Measurements from ENCODE around the gene TSPEAR.
"Not testable (repeated sequence)": the region's sequence is repeated elsewhere in the genome, so short reads cannot be mapped to it uniquely, and the experiment has no call there.

TSPEAR gene

DNA sequence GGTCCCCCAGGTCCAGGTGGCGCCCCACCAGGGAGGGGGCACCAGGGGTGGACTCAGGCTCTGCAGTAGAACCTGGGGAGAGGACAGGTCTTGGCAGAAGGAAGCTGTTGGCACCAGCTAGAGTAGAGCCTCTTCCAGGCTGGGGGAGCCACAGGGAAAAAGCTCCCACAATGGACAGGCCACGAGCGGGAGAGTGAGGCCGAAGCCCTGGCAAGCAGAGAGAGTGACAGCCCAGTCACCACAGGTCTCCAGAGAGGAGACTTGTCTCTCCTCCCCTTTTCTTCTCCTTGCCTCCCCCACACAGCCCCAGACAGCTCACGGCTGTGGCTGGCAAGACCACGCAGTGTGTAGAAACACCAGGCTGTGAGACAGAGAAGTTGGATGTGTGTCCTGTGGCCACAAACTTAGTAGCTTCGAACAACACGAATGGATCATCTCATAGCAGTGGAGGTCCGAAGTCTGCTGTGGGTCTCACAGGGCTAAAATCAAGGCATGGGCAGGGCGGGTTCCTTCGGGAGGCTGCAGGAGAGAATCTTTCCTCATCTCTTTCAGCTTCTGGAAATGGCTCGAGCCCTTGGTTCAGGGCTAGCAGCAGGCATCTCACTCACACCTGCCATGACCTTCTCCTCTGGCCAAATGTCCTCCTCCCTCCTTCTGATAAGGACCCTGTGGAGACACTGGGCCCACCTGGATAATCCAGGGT lies 60.2 kb downstream of the TSPEAR start:
- TF ChIP-seq POLR2AphosphoS5 (IDR thresholded peaks at IDR 0.05; ENCODE audit: low read depth, low read length) (no peak), SPI1 (IDR thresholded peaks at IDR 0.05; ENCODE audit: low read depth, low read length) (no peak), POU2F2 (IDR thresholded peaks at IDR 0.05; ENCODE audit: low read depth, low read length) (no peak), PAX5 (IDR thresholded peaks at IDR 0.05; ENCODE audit: insufficient read depth, low read length, severe bottlenecking) (no peak), TAF1 (IDR thresholded peaks at IDR 0.05; ENCODE audit: low read depth, low read length) (no peak), POLR2A (IDR thresholded peaks at IDR 0.05; ENCODE audit: low read depth, low read length) (no peak)
- DNase-seq (ENCODE audit: insufficient read length, low spot score): no peak
- no peak for FAIRE-seq

DNA sequence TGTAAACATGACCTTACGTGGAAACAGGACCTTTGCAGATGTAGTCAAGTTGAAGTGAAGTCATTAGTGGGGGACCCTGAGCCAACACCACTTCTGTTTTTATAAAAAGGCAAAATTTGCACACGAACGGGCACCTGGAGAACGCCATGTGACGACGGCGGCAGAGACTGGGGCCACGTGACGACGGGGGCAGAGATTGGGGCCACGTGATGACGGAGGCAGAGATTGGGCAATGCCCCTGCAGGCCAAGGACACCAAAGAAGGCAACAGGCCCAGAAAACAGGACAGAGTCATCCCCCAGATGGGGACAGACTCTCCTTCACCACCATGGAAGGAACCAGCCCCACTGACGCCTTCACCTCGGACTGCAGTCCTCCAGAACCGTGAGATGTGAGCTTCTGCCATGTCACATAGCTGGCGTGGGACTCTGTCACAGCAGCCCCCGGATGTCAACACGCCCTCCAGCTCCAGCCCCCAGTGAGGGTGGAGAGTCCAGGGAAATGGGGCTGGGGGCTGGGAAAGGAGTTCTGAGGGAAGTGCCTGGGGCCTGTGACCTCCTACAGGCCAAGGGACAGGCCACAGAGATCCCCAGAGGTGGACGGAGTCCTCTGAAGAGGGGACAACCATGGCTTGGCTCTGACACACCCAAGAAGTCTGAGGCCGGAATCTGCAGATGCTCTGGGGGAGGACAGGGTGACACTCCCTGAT lies 61.0 kb downstream of the TSPEAR start:
- FAIRE-seq (no peak), DNase-seq (ENCODE audit: insufficient read length, low spot score) (no peak)
- no peak for TF ChIP-seq TAF1 (IDR thresholded peaks at IDR 0.05; ENCODE audit: low read depth, low read length)
- no peak for TF ChIP-seq POU2F2 (IDR thresholded peaks at IDR 0.05; ENCODE audit: low read depth, low read length)
- no peak for TF ChIP-seq PAX5 (IDR thresholded peaks at IDR 0.05; ENCODE audit: insufficient read depth, low read length, severe bottlenecking)

DNA sequence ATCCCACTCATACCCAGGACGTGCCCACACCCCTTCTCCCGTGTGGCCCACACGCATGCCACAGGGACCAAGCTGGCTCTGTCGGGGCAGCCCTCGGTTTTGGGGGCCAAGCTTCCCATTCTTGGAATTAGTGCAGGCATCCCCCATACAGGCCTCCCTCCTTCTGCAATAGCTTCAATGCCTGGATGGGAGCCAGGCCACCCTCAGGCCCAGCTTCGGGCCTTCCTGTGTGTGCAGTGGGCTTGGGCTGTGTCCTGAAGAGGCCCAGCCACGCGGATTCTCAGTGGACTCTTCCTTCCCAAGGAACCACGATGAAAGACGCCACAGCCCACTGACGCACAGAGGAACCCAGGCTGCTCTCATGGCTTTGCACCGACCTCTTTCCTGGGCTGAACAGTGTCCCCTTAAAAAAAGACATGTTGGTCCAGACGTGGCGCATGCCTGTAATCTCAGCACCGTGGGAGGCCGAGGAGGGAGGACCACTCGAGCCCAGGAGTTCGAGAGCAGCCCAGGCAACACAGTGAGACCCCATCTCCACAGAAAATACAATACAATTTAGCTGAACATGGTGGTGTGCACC lies 61.8 kb downstream of the TSPEAR start:
- FAIRE-seq: no peak
- no peak for DNase-seq (ENCODE audit: insufficient read length, low spot score)
- TF ChIP-seq SPI1 (IDR thresholded peaks at IDR 0.05; ENCODE audit: low read depth, low read length): no peak
- TF ChIP-seq TAF1 (IDR thresholded peaks at IDR 0.05; ENCODE audit: low read depth, low read length): no peak
- no peak for TF ChIP-seq POU2F2 (IDR thresholded peaks at IDR 0.05; ENCODE audit: low read depth, low read length)
- TF ChIP-seq POLR2A (IDR thresholded peaks at IDR 0.05; ENCODE audit: low read depth, low read length): no peak
- TF ChIP-seq PAX5 (IDR thresholded peaks at IDR 0.05; ENCODE audit: insufficient read depth, low read length, severe bottlenecking): no peak
- no peak for TF ChIP-seq POLR2AphosphoS5 (IDR thresholded peaks at IDR 0.05; ENCODE audit: low read depth, low read length)

DNA sequence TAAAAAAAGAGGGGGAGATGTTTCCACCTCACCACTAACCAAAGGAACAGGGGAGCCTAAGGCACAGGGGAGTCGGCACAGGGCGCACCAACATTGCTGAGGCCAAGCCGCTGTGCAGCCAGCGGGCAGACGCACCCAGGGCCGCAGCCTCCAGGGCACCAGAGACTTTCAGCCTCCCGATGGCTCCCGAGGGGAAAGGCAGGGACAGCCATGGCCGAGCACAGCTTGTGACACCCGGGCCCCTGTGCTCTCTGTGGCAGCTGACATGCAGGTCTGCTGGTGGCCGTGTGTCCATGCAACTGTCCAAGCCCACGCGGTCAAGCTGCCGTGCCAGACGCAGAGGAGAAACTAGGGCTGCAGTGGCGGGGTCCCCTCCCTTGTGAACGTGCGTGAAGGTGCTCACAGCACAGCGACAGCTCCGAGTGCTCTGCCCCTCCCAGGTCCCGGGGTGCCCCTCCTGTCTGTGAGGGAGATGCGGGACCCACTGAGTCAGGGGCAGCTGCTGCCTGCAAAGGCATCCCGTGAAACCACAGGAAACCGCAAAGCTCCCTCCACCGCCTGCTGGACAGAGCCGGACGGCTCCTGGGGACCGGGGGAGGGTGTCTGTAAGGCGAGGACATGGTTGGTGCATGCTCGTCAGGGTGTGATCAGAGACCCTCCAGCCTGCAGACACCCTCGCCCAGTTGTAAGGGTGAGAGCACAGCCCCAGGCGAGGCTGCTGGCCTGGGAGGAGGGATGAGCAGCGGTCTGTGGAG lies 62.6 kb downstream of the TSPEAR start:
- no peak for DNase-seq (ENCODE audit: insufficient read length, low spot score)
- no peak for TF ChIP-seq POU2F2 (IDR thresholded peaks at IDR 0.05; ENCODE audit: low read depth, low read length)
- no peak for TF ChIP-seq PAX5 (IDR thresholded peaks at IDR 0.05; ENCODE audit: insufficient read depth, low read length, severe bottlenecking)
- TF ChIP-seq TAF1 (IDR thresholded peaks at IDR 0.05; ENCODE audit: low read depth, low read length): no peak
- FAIRE-seq: no peak

DNA sequence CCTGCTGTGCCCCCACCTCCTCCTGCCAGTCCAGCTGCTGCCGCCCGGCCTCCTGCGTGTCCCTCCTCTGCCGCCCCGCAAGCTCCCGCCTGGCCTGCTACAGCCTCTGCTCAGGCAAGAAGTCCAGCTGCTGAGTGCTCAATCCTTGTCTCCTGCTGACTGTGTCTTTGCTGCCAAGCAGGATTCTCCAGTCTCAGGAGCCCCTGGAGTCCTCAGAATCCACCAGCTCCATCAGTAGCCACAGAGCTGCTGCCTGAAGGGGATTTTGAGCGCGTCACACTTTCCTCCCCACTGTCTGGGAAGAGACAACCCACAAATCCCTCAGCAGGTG lies 64.2 kb downstream of the TSPEAR start:
- TF ChIP-seq PAX5 (IDR thresholded peaks at IDR 0.05; ENCODE audit: insufficient read depth, low read length, severe bottlenecking) (no peak), POLR2AphosphoS5 (IDR thresholded peaks at IDR 0.05; ENCODE audit: low read depth, low read length) (no peak), POU2F2 (IDR thresholded peaks at IDR 0.05; ENCODE audit: low read depth, low read length) (no peak), POLR2A (IDR thresholded peaks at IDR 0.05; ENCODE audit: low read depth, low read length) (no peak), SPI1 (IDR thresholded peaks at IDR 0.05; ENCODE audit: low read depth, low read length) (no peak)

DNA sequence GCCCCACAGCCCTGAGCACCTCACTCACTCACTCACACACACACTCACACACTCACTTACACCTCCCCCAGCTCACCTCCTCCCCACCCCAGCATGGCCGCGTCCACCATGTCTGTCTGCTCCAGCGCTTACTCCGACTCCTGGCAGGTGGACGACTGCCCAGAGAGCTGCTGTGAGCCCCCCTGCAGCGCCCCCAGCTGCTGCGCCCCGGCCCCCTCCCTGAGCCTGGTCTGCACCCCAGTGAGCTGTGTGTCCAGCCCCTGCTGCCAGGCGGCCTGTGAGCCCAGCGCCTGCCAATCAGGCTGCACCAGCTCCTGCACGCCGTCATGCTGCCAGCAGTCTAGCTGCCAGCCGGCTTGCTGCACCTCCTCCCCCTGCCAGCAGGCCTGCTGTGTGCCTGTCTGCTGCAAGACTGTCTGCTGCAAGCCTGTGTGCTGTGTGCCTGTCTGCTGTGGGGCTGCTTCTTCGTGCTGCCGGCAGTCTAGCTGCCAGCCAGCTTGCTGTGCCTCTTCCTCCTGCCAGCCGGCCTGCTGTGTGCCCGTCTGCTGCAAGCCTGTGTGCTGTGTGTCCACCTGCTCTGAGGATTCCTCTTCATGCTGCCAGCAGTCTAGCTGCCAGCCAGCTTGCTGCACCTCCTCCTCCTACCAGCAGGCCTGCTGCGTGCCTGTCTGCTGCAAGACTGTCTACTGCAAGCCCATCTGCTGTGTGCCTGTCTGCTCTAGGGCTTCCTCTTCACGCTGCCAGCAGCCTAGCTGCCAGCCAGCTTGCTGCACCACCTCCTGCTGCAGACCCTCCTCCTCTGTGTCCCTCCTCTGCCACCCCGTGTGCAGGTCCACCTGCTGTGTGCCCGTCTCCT lies 64.8 kb downstream of the TSPEAR start, which contains the start of gene KRTAP10-11:
TSS of gene KRTAP10-11 (plus strand) at position 49 of the 856 bp plus-strand sequence. CDS start at position 94, 45 bp downstream.
- DNase-seq (ENCODE audit: insufficient read length, low spot score); FAIRE-seq: not testable (repeated sequence)

More for the DNA sequence above, 64.2 kb downstream of the TSPEAR start:
- DNase-seq (ENCODE audit: insufficient read length, low spot score): no peak
- no peak for FAIRE-seq

DNA sequence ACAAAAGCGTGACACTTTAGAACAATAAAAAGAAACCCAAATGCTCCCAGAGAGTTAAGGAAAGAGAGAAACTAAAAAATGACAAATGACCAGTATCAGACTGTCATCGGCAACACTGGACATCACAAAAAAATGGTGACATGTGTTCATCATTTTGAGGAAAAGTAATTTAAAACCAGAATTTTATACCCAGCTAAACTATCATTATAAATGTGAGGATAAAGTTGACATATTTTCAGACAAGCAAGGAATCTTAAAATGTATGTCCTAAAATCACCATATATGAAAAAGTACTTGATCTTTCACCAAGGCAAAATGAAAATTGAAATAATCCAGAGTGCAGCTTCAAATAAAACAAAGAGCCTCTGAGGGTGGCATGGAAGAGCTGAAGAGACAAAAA lies 66.5 kb downstream of the TSPEAR start:
- no peak for FAIRE-seq
- no peak for TF ChIP-seq POLR2AphosphoS5 (IDR thresholded peaks at IDR 0.05; ENCODE audit: low read depth, low read length)
- no peak for TF ChIP-seq TAF1 (IDR thresholded peaks at IDR 0.05; ENCODE audit: low read depth, low read length)
- no peak for TF ChIP-seq PAX5 (IDR thresholded peaks at IDR 0.05; ENCODE audit: insufficient read depth, low read length, severe bottlenecking)
- TF ChIP-seq SPI1 (IDR thresholded peaks at IDR 0.05; ENCODE audit: low read depth, low read length): no peak
- TF ChIP-seq POU2F2 (IDR thresholded peaks at IDR 0.05; ENCODE audit: low read depth, low read length): no peak
- no peak for TF ChIP-seq POLR2A (IDR thresholded peaks at IDR 0.05; ENCODE audit: low read depth, low read length)
- DNase-seq (ENCODE audit: insufficient read length, low spot score): no peak

DNA sequence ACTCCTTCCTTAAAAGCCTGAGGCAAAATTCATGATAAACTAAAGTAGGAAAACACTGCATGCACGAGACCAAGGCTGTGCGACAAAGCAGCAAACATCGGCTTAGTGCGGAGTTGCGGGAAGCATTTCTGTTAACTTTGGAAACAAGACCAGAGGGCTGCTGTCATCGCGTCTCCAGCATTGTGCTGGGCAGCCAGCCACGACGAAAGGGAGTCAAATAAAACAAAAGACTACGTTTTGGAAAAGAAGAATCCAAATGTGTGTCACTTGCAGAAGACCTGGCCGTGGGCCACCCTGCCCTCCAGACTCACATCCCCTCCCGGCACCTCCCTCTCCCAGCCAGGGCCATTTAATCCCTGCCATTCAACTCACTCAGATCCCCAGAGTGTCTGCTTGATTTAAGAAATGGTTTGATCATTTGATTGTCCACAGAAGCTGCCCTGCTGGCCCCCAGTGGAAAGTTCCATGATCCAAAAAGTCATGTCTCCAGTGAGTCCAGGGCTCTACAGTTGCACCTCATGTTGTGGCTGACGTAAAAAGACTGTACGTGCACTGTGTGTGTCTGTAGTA lies 67.5 kb downstream of the TSPEAR start:
- FAIRE-seq (no peak), DNase-seq (ENCODE audit: insufficient read length, low spot score) (no peak)
- TF ChIP-seq PAX5 (IDR thresholded peaks at IDR 0.05; ENCODE audit: insufficient read depth, low read length, severe bottlenecking) (no peak), POU2F2 (IDR thresholded peaks at IDR 0.05; ENCODE audit: low read depth, low read length) (no peak), POLR2AphosphoS5 (IDR thresholded peaks at IDR 0.05; ENCODE audit: low read depth, low read length) (no peak), POLR2A (IDR thresholded peaks at IDR 0.05; ENCODE audit: low read depth, low read length) (no peak), SPI1 (IDR thresholded peaks at IDR 0.05; ENCODE audit: low read depth, low read length) (no peak)

DNA sequence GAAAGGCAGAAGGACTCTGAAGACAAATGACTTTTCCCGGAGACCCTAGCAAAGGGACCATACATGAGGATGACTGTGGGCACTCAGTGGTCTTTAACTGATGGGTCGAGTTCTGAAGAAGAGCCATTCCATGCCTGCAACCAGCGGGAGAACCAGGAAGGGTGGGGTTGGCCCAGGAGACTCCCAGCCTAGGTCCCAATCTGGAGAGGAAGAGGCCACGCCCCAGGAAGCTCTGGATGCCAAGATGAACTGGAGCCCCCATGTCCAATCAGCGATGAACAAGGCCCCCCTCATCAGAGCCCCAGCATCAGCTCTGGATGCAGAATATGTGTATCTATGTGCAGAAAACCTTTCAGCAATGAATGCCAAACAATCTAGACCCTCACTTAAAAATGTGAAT lies 70.6 kb downstream of the TSPEAR start:
- no peak for FAIRE-seq

More for the DNA sequence above, 70.6 kb downstream of the TSPEAR start:
- DNase-seq (ENCODE audit: insufficient read length, low spot score): no peak
- no peak for TF ChIP-seq TAF1 (IDR thresholded peaks at IDR 0.05; ENCODE audit: low read depth, low read length)
- TF ChIP-seq SPI1 (IDR thresholded peaks at IDR 0.05; ENCODE audit: low read depth, low read length): no peak
- TF ChIP-seq POU2F2 (IDR thresholded peaks at IDR 0.05; ENCODE audit: low read depth, low read length): no peak
- TF ChIP-seq PAX5 (IDR thresholded peaks at IDR 0.05; ENCODE audit: insufficient read depth, low read length, severe bottlenecking): no peak
- no peak for TF ChIP-seq POLR2AphosphoS5 (IDR thresholded peaks at IDR 0.05; ENCODE audit: low read depth, low read length)
- TF ChIP-seq POLR2A (IDR thresholded peaks at IDR 0.05; ENCODE audit: low read depth, low read length): no peak
